Measurements from ENCODE around the gene FAM221B.

The FAM221B gene

GRCh38 chr9:35847792-35848572 lies 19.4 kb upstream of the FAM221B start:
- no peak for TF ChIP-seq CTCF (IDR thresholded peaks at IDR 0.05; ENCODE audit: borderline replicate concordance, insufficient read depth, low read depth, low read length)

GRCh38 chr9:35845824-35846771 lies 17.6 kb upstream of the FAM221B start:
- H3K4me3 ChIP-seq (ENCODE audit: low read depth, low read length), result no peak overlapping the region
- no peak for TF ChIP-seq CTCF (IDR thresholded peaks at IDR 0.05; ENCODE audit: borderline replicate concordance, insufficient read depth, low read depth, low read length)

More at GRCh38 chr9:35847792-35848572, 19.4 kb upstream of the FAM221B start:
- no peak overlapping the region for H3K4me3 ChIP-seq (ENCODE audit: low read depth, low read length)

GRCh38 chr9:35844628-35845270 lies 16.2 kb upstream of the FAM221B start:
- H3K4me3 ChIP-seq (ENCODE audit: low read depth, low read length), result no peak overlapping the region
- no peak for TF ChIP-seq CTCF (IDR thresholded peaks at IDR 0.05; ENCODE audit: borderline replicate concordance, insufficient read depth, low read depth, low read length)

GRCh38 chr9:35842795-35843194 lies 14.3 kb upstream of the FAM221B start:
- H3K4me3 ChIP-seq (ENCODE audit: low read depth, low read length), result peak overlapping the region; percentile 3
- no peak for TF ChIP-seq CTCF (IDR thresholded peaks at IDR 0.05; ENCODE audit: borderline replicate concordance, insufficient read depth, low read depth, low read length)

GRCh38 chr9:35842020-35842745 lies 13.7 kb upstream of the FAM221B start:
- no peak for TF ChIP-seq CTCF (IDR thresholded peaks at IDR 0.05; ENCODE audit: borderline replicate concordance, insufficient read depth, low read depth, low read length)
- no peak overlapping the region for H3K4me3 ChIP-seq (ENCODE audit: low read depth, low read length)

- TF ChIP-seq CTCF (IDR thresholded peaks at IDR 0.05; ENCODE audit: borderline replicate concordance, insufficient read depth, low read depth, low read length), result no peak
- no peak overlapping the region for H3K4me3 ChIP-seq (ENCODE audit: low read depth, low read length)
These were observed 13.0 kb upstream of the FAM221B start for GRCh38 chr9:35841645-35841900.

Measured in GM12875 (cell line).